GM23248 (cell line): Measurements from ENCODE around the gene NECAB3. TPM values are rescaled to one million over a fixed set of nuclear protein-coding genes. Genes with fewer than 3 reads are reported as not detected.

Experiments
- DNase-seq: peaks from one replicate; pipeline ENCODE4 v3.0.0-alpha.2; 2015
- H2AFZ ChIP-seq: fragments of 200-600 bp; sonication (generic); 2 replicates; pipeline ENCODE4 v1.6.1; 2016; ENCODE audit warnings: antibody characterized with exemption
- H3F3A ChIP-seq: fragments of 200-600 bp; sonication (generic); 2 replicates; pipeline ENCODE4 v1.6.1; 2016; ENCODE audit warnings: mild to moderate bottlenecking, antibody characterized with exemption, mixed run types; ENCODE audit not compliant: insufficient read depth
- H3K27ac ChIP-seq: fragments of 200-600 bp; sonication (generic); 2 replicates; pipeline ENCODE4 v1.5.1; 2016; ENCODE audit warnings: mild to moderate bottlenecking
- H3K27me3 ChIP-seq: fragments of 200-600 bp; sonication (generic); replicated peaks from 2 replicates; pipeline ENCODE4 v1.6.1; 2016; ENCODE audit warnings: mild to moderate bottlenecking; ENCODE audit not compliant: insufficient read depth
- H3K36me3 ChIP-seq: fragments of 200-600 bp; sonication (generic); 2 replicates; pipeline ENCODE4 v1.6.1; 2016; ENCODE audit warnings: low read depth, mild to moderate bottlenecking
- H3K4me1 ChIP-seq: fragments of 200-600 bp; sonication (generic); 2 replicates; pipeline ENCODE4 v1.6.1; 2016; ENCODE audit warnings: mild to moderate bottlenecking; ENCODE audit not compliant: insufficient read depth
- H3K4me2 ChIP-seq: fragments of 200-600 bp; sonication (generic); one replicate; pipeline ENCODE4 v1.6.1; 2016; ENCODE audit warnings: mild to moderate bottlenecking; ENCODE audit not compliant: unreplicated experiment
- H3K4me3 ChIP-seq: fragments of 200-600 bp; sonication (generic); 2 replicates; pipeline ENCODE4 v1.5.1; 2016; ENCODE audit warnings: mild to moderate bottlenecking
- H3K79me2 ChIP-seq: fragments of 200-600 bp; sonication (generic); 2 replicates; pipeline ENCODE4 v1.6.1; 2016; ENCODE audit warnings: mild to moderate bottlenecking; ENCODE audit not compliant: insufficient read depth
- H3K9ac ChIP-seq: fragments of 200-600 bp; sonication (generic); 2 replicates; pipeline ENCODE4 v1.6.1; 2016; ENCODE audit warnings: mild to moderate bottlenecking
- H3K9me2 ChIP-seq: fragments of 200-600 bp; sonication (generic); 2 replicates; pipeline ENCODE4 v1.6.1; 2016; ENCODE audit warnings: mixed run types, mild to moderate bottlenecking, moderate library complexity; ENCODE audit not compliant: insufficient read depth
- H3K9me3 ChIP-seq: fragments of 200-600 bp; sonication (generic); one replicate; pipeline ENCODE4 v1.6.1; 2017; ENCODE audit warnings: low read depth
- H4K20me1 ChIP-seq: fragments of 200-600 bp; sonication (generic); 2 replicates; pipeline ENCODE4 v1.6.0; 2016; ENCODE audit not compliant: insufficient read depth
- EZH2 ChIP-seq: fragments of 200-600 bp; sonication (generic); IDR thresholded peaks from 2 replicates; pipeline ENCODE4 v1.6.1; 2018; ENCODE audit warnings: antibody characterized with exemption, mild to moderate bottlenecking; ENCODE audit not compliant: insufficient read depth, poor library complexity, severe bottlenecking
- EZH2phosphoT487 ChIP-seq: fragments of 200-600 bp; sonication (generic); IDR thresholded peaks from 2 replicates; pipeline ENCODE4 v1.6.1; 2018; ENCODE audit warnings: antibody characterized with exemption, moderate library complexity, mild to moderate bottlenecking, low read depth; ENCODE audit not compliant: insufficient read depth
- WGBS, 2 experiments: methylation state at CpG; one replicate each; pipeline ENCODE4 v1.1.6; 2015 to 2017; ENCODE audit warnings: low lambda C conversion rate in 2 of 2, low coverage in 1 of 2; ENCODE audit errors: missing lambda C conversion rate in 2 of 2; 5-methylcytosine and 5-hydroxymethylcytosine counted together
- in situ Hi-C: fragments of 300-500 bp; cut with MboI; formaldehyde crosslinking; loops from 2 replicates; pipeline ENCODE4 v1.15.0; 2020
- polyA plus RNA-seq: library from polyadenylated mRNA; unstranded; fragments of >200 nt; fragmentation: Nextera tagmentation; extraction: Ambion mirVana; gene quantifications from 2 replicates; pipeline ENCODE4 v1.2.1, GENCODE V29; 2016
- total RNA-seq: library from RNA; depleted of rRNA; stranded (reverse); fragments of >200 nt; shearing (Covaris generic); gene quantifications from 2 replicates; pipeline ENCODE4 v1.2.3, GENCODE V29; 2014

NECAB3 gene
- total and polyA plus RNA-seq, 2 experiments from 2014 or later, result 11.0 to 27.1 TPM

- no peak overlapping the region for H3K4me2 ChIP-seq
- DNase-seq, result no peak
- H4K20me1 ChIP-seq, result no peaks in the 10 kb centered on the region
- no peak overlapping the region for H3K9ac ChIP-seq
- H3K36me3 ChIP-seq, result no peaks in the 10 kb centered on the region
- WGBS, 2 experiments, result 90 to 91% methylated on average over 16 to 17 of the region's 17 CpGs
- H3K79me2 ChIP-seq, result 0 out of 2 replicates have a peak, but pooled peaks cover 4% of the 10 kb centered on the region
- H3K9me2 ChIP-seq, result no peaks in the 10 kb centered on the region
- no peaks in the 10 kb centered on the region for H3K9me3 ChIP-seq
- TF ChIP-seq EZH2, result no peak
- no peak for TF ChIP-seq EZH2phosphoT487
- no peak overlapping the region for H3K27ac ChIP-seq
- in situ Hi-C loops, result loop anchor here (10.0 kb wide), 1 partner anchor 192 kb away; no protein-coding TSS in a partner anchor
- no peak overlapping the region for H3K4me3 ChIP-seq
- H3K27me3 ChIP-seq, result no peaks in the 10 kb centered on the region
- no peaks in the 10 kb centered on the region for H3F3A ChIP-seq
- H2AFZ ChIP-seq, result no peak overlapping the region
- no peaks in the 10 kb centered on the region; the same call in 1 of the 2 replicates for H3K4me1 ChIP-seq
Observed at GRCh38 chr20:33656783-33657703, 17.2 kb downstream of the NECAB3 start.

- Histone ChIP-seq H3K9me2 (no peaks in the 10 kb centered on the region), H3F3A (no peaks in the 10 kb centered on the region), H3K4me3 (no peak overlapping the region), H3K27me3 (no peaks in the 10 kb centered on the region), H3K4me1 (no peaks in the 10 kb centered on the region; the same call in 1 of the 2 replicates), H4K20me1 (no peaks in the 10 kb centered on the region), H2AFZ (no peak overlapping the region), H3K27ac (no peak overlapping the region), H3K79me2 (no peaks in the 10 kb centered on the region), H3K4me2 (no peak overlapping the region), H3K36me3 (no peaks in the 10 kb centered on the region), H3K9me3 (no peaks in the 10 kb centered on the region), H3K9ac (no peak overlapping the region)
- DNase-seq, result no peak
- in situ Hi-C loops, result loop anchor here (10.0 kb wide), 1 partner anchor 191 kb away; no protein-coding TSS in a partner anchor
- WGBS, 2 experiments, result 91 to 93% methylated on average over 9 to 10 of the region's 10 CpGs
- TF ChIP-seq EZH2phosphoT487 (no peak), EZH2 (no peak)
Observed at GRCh38 chr20:33656010-33656782, 18.0 kb downstream of the NECAB3 start.

- Histone ChIP-seq H3K27me3 (no peaks in the 10 kb centered on the region), H4K20me1 (no peaks in the 10 kb centered on the region), H3K27ac (no peak overlapping the region), H3K4me2 (no peak overlapping the region), H3K9me2 (no peaks in the 10 kb centered on the region), H3K9ac (no peak overlapping the region), H3K4me1 (no peaks in the 10 kb centered on the region; the same call in 1 of the 2 replicates), H2AFZ (no peak overlapping the region), H3K36me3 (no peaks in the 10 kb centered on the region), H3K4me3 (no peak overlapping the region), H3K9me3 (no peaks in the 10 kb centered on the region), H3F3A (no peaks in the 10 kb centered on the region), H3K79me2 (no peaks in the 10 kb centered on the region)
- DNase-seq, result no peak
- in situ Hi-C loops, result loop anchor here (10.0 kb wide), 1 partner anchor 190 kb away; no protein-coding TSS in a partner anchor
- TF ChIP-seq EZH2, result no peak
- TF ChIP-seq EZH2phosphoT487, result no peak
- WGBS, 2 experiments, result 93 to 96% methylated on average over 4 of the region's 4 CpGs
Observed at GRCh38 chr20:33655164-33655563, 19.1 kb downstream of the NECAB3 start.

GRCh38 chr20:33654680-33655161 is 19.5 kb downstream of the NECAB3 start:
- TF ChIP-seq EZH2 (no peak), EZH2phosphoT487 (no peak)
- Histone ChIP-seq H3K9me2 (no peaks in the 10 kb centered on the region), H3K27me3 (no peaks in the 10 kb centered on the region), H3K4me3 (no peak overlapping the region), H3K27ac (no peak overlapping the region), H3K4me1 (no peaks in the 10 kb centered on the region; the same call in 1 of the 2 replicates), H3K9ac (no peak overlapping the region), H3K36me3 (no peaks in the 10 kb centered on the region), H3K9me3 (no peaks in the 10 kb centered on the region), H3K4me2 (no peak overlapping the region), H2AFZ (no peak overlapping the region), H3F3A (no peaks in the 10 kb centered on the region), H3K79me2 (no peaks in the 10 kb centered on the region), H4K20me1 (no peaks in the 10 kb centered on the region)
- no peak for DNase-seq
- WGBS, 2 experiments, result 60% methylated on average over 11 to 14 of the region's 14 CpGs
- in situ Hi-C loops, result loop anchor here (10.0 kb wide), 1 partner anchor 190 kb away; no protein-coding TSS in a partner anchor
